NCI-H526 treated with DMSO at 0.1 percent for 48 hours (cell line): ENCODE data around the gene EFCC1.

Source experiments
- DNase-seq: peaks from one replicate; lab custom pipeline; 2025; lab: John Stamatoyannopoulos, UW

Gene EFCC1

DNA sequence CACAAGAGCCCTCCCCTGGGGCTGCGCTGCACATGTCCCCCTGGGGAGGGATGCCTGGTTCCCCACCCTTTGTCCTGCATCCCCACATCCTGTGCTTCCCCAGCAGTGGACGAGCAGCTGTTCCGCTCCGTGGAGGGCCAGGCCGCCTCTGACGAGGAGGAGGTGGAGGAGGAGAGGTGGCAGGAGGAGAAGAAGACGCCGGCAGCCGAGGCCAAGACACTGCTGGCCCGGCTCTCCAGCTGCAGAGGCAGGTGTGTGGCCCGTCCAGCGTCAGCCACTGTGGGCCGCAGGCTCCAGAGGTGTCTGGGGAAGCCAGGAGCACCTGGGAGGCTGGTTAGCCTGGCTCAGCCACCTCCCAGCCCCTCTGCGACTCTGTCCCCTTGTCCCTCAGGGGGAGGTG lies 31.6 kb downstream of the EFCC1 start:
- DNase-seq = no peak

DNA sequence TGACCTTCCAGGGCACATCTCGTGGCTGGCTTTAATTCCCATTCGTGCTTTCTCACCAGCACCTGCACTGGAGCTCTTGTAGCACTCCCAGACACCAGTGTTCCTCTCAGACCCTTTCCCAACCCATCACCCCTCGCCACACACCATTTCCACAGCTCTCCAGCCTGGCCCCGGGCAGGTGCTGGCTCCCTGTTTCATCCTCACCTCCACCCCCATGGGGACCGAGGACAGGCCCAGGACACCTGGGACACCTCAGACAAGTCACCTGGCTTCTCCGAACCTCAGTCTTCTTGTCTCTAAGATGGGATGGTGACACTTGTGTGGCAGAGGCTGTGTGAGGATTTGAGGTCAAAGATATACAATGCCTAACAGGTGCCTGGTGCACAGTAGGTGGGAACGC lies 32.0 kb downstream of the EFCC1 start:
- DNase-seq = no peak

DNA sequence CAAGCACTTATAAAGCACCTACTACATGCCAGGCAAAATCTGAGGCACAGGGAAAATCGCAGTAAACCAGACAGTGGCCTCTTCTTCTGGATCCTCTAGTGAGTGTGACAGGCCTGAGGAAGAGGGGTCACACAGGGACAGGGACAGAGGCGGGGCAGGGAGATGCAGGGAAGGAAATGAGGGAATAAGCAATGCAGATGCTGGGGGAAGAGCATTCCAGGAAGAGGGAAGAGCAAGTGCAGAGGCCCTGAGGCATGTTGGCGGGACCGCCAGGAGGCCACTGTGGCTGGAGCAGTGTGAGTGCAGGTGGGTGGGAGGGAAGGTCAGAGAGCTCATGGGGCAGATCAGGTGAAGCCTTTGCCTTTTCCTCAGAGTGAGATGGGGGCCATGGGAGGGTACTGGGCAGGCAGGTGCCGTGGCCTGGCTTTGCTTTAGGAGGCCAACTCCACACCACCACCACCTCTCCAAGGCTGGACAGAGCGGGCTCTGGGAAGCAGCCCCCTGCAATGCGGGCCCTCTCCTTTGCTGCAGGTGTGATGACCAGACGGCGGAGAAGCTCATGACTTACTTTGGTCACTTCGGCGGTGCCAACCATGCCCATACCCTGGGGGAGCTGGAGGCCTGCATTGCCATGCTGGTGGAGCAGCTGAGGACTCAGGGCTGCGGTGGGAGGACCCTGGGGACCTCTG lies 32.7 kb downstream of the EFCC1 start:
- DNase-seq = no peak

DNA sequence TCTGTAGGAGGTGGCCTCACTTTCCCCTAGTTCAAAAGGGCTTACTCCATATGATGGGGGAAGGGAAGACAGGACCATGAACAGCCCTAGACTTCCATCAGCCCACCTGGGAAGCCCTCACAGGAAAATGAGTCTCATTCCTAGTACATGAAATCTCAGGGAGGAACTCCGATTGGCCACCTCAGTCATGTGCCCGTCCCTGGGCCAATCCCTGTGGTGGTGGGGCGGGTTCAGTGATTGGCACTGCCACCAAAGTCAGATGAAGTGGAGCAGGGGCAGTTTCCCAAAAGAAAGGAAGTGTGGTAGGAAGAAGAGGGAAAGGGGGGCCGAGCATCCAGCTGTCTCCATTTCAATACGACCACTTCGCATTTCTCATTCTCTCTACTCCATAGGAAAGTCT lies 33.5 kb downstream of the EFCC1 start:
- no peak for DNase-seq

DNA sequence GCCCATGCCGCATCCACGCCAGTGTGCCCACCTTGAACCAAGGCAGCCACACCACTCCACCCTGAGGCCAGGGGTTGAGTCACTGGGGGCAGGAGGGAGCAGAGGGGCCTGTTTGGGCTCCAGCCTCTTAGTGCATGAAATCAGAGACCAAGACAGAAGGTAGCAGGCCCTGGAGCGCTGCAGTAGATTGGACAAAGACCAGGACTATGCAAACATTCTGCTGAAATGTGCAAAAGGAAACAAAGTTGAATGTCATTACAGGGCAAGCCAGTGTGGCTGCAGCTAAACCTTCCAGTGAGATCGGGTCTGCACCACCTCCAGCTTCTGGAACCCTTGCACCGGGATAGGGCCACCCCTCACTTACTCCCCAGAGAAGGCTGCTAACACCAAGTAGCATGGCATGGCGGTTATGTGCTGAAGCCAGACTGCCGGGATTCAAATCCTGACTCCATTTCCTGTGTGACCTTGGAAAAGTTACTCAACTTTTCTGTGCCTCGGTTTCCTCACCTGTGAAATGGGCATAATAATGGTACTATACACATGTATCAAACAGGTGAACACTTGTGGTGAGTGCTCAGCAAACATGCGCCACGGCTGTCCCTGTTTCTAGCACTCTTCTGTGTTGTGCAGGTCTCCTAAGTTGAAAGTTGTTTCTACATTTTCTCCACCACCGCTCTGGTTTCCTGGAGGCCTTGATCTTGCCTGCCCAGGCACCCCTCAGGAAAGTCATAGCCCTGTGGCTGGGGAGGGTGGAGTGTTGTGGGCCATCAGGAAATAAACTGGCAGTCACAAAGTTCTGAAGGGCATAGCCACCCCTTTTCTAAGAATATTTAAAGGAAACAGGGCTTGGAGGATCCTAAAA lies 34.5 kb downstream of the EFCC1 start:
- no peak for DNase-seq

DNA sequence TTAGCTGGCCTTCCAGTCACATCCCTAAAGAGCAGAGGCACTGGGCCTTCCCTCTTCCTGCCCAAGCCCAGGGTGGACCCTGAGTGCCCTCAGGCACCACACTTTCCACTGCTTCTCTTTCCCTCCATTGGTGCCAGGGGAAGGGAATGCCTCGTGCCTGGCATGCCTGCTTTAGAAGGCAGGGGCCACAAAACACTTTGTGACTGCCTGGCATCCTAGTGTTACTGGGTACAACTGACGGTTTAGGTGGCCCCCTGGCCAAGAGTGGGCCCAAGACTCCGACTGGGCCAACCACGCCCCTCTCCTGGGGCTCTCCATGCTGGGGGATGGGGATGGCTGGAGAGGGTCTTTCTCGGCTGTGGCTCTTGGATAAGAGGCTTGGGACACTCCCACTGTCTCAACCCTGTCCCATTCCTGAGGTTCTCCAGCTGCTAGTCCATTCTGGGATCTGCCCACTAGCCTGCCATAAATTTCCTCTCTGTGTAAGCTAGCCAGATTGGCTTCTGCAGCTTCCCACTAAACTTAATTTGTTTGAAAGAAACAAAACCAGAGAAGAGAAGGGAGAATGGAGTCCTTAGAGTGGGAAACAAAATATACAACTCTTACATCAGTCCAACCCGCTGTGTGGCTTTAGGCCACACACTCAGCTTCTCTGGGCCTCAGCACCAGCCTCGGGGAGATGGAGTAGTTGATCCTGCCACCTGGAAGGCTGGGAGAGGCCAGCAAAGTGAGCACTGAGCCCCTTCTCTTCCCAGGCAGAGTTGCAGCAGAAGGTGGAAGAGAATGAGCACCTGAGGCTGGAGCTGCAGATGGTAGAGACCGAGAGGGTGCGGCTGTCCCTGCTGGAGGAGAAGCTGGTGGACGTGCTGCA lies 35.4 kb downstream of the EFCC1 start:
- no peak for DNase-seq

DNA sequence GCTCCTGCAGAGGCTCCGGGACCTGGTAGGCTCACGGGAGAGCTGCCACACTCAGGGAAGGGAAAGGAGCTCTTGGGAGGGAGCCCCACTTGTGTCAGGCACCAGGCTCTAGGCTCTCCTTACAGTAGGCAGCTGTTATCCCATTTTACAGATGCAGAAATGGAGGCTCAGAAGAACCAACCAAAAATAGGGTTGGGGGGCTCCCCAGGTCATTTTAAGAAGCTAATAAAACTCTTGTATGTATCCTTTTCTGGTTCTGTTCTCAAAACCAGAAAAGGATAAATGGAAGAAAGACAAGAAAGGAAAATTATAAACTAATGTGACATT lies 36.0 kb downstream of the EFCC1 start:
- no peak for DNase-seq

DNA sequence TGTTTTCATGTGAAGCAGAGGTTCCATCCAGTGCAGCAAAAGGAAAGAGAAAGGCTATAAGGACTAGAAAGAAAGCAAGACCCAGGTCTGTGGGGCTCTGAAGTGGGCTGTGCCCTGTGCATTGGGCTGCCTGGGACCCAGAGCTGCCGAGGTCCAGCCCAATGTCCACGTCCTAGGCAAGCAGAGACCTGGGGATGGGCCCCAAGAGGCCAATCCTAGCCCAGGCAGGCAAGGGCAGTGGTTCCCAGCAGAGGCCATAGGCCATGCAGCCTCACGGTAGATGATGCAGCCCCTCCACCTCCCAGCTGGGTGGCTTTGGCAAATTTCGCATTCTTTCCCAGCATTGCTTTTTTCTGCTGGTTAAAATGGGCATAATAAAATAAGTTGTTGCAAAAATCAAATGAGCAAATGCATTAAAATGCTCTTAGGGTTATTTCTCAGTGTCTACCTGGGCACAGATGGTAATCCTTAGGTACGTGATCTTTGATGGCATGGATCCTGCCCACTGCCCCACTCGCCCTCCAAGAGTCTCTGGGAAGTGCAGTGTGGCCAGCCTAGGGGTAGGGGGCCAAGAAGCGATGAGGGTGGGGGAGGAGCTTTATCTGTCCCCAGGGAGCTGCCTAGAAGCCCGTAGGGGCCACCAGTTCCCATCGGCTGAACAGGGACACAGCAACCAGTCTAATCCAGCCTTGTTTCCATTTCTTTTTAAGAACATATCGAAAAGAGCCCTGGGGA lies 37.2 kb downstream of the EFCC1 start:
- DNase-seq = no peak

DNA sequence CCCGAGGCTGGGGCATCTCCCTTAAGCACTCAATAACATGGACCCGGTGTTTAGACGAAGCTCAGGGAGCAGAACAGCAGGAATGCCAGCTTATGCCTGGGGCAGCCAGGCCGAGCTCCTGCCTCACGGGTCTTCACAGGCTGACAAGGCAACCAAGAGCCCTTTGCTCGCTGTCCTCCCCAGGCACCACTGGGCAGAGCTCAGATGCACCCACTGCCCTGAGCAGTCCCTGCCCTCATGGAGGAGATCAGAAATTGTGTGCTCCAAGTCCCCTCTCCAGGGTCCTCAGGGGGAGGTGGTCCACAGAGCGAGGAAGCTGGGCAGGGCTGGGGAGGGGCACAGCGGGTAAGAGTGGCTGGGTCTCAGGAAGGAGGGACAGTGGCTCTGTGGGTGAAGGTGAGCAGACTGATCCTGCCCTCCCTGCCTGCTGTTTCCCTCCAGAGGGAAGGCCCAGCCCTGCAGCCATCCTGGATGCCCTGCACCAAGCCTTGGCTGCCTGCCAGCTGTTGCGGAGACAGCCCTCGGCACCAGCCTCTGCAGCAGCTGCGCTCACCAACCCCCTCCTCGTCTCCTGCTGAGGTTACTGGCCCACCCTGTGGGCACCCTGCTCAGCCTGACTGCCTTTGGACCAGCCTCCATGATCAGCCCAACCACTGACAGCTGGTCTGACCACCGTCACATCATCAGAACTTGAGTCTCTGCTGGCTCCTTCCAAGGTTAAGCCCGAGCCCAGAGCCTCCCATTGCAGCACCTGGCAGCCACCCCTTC lies 38.4 kb downstream of the EFCC1 start:
- no peak for DNase-seq

DNA sequence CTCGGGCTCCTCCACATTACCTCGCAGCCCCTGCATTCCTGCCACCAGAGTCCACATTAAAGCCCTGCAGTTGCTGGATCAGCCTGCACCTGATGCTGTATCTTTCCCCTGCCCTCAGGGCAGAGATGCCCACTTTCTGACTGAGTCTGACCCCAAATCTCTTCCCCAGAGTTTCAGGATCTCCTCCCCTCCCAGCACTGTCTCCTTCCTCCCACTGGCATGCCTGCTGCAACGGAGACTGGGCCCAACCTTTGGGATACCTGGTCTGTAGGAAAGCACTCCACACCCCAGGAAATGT lies 38.9 kb downstream of the EFCC1 start:
- DNase-seq = no peak

DNA sequence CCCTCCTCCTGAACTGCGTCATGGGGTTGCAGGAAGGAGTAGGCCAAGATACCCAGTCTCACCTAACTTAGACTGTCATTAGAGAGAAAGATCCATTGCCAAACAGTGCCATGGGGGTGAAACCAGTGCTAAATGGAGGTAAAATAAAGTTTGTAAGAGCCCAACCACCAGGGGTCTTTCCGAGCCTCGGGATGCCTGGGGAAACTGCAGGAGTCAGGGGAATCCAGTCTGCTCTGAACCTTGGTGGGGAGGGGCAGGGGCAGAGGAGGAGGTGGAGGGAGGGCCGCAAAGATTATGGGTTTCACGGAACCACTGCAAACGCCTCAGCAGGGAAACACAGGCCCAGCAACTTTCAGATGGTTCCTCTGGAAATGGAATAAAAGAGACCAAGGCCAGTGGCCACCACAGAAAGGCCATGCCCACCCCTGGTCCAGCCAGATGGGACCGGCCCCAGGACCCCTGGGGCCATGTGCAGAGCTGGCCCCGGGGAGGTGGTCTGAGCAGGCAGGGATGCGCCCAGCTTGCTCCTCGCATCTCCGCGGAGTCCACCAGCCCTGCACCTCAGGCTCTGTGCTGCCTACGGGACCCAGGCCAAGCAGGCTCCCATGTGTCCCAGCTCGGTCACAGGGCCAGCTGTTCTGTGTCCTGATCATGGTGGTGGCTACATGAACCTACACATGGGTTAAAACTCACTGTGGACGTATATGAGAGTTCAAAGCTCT lies 39.6 kb downstream of the EFCC1 start:
- no peak for DNase-seq

DNA sequence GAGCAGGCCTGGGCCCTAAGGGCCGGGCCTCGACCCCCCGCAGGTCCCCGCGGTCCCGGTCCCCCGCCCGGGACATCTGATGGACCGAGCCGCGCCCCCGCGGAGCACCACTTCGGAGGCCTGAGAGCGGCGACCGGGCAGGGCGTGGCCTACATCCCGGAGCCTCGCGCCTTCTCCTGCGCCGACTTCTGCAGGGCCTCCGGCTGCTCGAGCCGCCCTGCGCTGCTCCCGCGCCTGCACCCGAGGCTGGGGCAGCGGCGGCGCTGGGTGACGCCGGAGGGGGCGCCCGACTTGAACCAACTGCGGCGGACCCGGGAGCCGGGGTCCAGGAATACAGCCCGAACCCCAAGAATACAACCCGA lies 44.6 kb downstream of the EFCC1 start:
- DNase-seq = no peak

DNA sequence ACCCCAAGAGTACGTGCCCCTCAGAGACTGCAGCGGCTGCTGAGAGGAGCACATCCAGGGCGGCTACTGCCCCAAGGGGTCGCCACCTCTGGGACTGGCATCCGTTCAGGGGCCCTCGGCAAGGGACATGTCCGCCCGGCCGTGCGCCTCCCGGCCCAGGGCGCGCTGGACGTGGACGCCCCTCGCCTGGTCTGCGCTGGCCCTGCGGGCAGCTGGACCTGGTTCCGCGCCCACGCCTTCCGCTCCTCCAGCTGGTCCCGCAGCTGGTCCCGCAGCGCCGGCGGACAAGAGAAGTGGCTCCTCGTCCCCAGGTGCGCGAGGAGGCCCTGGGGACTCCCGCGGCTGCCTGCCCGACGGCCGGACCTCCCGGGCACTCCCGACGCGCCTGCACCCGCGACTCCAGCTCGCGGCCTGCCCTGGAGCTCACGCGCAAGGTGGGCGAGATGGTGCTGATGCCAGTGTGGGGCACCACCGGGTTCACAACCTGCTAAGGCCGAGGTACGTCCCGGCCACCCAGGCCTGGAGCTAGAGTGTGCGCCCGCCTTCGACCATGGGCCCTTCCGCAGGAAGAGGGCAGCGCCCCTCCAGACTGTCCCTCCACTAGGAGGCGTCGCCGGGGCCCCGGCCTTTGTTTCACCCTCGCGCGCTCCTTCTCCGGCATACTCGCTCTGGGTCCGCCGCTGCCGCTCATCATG lies 45.1 kb downstream of the EFCC1 start:
- no peak for DNase-seq

DNA sequence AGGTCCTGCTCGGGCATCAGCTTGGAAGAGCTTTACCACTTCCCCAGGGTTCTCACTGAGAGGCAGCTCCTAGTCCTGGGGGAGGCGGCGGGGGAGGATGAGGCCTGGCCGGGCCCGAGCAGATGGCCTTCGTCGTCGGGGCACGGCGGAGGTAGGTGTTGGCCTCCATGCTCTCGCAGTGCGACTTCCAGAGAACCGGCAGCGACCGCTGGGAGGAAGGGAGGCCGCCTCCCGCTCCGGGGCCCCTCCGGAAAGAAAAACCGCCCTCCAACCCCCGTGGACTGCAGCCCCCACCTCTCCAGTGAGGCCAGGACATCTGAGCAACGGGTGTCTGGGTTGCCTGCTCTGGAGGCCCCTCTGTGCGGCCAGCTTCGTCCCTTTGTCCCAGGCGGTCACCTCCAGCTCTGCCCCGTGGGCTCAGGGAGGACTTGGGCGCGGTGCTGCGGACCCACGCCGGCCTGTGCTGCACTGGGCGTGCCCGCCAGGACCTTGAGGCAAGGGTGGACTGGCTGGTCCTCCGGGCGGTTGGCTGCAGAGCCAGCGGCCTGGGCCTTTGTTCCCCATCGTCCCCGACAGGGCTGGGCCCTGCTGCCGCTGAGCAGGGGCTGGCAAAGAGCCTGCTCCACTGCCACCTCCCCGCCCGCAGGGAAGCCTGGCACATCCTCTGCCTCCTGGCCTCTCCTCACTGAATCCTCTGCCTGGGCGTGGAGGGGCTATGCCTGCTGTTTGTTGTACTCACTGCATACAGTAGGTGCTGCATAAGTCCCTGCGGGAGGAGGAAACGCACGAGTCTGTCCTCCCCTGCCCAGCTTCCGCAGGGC lies 45.8 kb downstream of the EFCC1 start:
- DNase-seq = no peak

DNA sequence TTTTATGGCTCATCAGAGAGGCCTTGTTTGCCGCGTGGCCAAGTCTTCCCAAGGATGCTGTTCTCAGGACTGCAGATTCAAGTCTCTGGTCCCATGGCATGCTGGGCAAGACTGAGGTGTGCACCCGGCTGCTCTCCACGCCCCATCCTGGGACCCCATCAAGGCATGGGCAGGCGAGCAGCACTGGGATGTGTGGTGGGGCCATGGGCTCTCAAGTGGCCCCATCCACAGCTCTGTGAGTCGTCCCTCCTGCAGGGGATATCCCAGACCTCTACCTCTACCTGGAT lies 46.4 kb downstream of the EFCC1 start:
- DNase-seq = no peak

DNA sequence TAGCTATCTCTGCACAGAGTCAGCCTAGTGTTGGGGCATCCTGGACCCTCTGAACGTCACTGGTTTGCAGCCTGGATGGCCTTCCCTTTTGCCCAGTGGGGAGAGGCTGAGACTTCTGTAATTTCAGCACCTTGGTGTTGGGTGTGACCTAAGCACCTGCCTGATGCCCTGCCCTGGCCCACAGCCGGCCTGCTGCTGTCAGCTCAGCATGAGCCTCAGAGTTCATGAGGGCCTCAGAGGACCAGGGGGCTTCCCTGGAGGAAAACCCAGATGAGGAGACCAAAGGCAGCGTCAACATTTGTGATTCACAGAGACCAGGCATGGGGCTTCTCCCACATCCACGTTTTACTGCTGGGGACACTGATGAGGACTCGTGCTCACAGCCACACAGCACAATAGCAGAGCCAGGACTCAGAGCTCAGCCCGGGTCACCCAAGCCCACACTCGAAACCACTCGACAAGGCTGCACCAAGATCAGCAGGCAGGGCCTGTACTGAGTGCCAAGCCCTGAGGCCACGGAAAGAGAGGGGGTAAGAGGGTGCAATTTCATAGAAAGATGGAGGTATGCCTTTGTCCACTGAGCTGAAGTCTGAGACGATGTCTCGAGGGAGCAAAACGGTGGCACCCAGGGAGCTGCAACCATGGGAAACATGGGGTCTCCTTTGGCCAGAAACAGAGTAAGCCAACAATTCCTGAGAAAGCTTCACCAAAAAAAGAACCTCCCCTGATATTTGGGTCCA lies 49.6 kb downstream of the EFCC1 start:
- DNase-seq = no peak

DNA sequence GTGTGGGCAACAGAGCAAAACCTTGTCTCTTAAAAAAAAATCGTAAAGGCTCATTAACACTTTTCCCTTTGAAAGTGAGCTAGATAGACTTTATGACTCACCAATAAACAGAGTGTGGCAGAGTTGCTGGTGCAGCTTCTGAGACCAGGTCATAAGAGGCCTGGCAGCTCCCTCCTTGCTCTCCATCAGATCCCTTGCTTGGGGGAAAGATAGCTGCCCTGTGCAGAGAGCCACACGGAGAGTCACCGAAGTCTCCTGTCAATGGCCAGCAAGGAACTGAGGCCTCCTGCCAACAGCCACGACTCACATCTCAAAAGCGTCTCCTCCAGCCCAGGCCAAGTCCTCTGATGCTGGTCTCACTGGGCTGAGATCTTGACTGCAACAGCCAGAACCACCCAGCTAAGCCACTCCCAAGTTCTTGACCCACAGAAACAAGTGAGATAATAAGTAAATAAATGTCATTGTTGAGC lies 50.8 kb downstream of the EFCC1 start:
- DNase-seq = no peak

DNA sequence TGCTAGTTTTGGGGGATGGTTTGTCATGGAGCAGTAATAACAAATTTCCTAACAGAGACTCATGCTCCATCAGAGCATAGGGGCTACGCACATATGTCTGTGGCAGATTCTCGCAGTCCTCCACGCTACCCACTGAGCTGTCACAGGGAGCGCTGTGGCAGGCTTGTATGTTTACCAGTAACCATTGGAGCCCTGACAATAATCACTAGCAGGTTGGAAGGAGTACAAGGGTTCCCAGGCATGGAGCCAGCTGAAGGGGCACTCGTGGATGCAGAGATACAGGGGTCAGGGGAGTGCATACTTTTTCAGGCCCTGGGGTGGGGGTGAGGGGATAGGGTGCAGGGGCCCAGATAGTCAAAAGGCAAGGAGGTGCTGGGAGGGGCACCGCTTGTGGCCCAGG lies 51.6 kb downstream of the EFCC1 start:
- DNase-seq = no peak

DNA sequence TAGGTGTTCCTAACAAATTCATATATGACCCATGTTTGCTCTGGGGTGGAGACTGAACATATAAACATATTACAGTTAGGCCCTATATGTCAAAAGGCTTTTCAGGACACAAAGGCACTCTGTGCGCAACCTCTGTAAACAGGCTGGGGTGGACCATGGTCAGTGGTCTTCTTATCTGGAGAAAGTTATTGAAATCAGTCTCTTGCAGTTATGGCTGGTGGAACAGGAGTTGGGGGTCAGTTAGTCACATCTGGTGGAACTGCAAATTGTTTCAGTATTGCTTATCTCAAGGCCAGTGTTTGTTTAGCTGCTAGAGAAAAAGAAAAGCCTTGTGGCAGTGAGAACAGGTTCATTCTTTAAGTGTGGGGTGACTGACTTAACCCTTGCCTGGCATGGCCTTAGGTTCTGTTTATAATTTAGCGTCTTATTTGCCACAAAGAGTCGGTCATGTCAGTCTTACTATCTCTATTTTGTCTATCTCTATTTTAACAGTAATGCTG lies 53.6 kb downstream of the EFCC1 start:
- DNase-seq = no peak
